ENCODE results near the gene KCNH2.
"Not testable (repeated sequence)": the region's sequence is repeated elsewhere in the genome, so short reads cannot be mapped to it uniquely, and the experiment has no call there.

KCNH2 gene

GRCh38 chr7:150927956-150928344 is 50.2 kb downstream of the KCNH2 start:
- no peak for DNase-seq

DNA sequence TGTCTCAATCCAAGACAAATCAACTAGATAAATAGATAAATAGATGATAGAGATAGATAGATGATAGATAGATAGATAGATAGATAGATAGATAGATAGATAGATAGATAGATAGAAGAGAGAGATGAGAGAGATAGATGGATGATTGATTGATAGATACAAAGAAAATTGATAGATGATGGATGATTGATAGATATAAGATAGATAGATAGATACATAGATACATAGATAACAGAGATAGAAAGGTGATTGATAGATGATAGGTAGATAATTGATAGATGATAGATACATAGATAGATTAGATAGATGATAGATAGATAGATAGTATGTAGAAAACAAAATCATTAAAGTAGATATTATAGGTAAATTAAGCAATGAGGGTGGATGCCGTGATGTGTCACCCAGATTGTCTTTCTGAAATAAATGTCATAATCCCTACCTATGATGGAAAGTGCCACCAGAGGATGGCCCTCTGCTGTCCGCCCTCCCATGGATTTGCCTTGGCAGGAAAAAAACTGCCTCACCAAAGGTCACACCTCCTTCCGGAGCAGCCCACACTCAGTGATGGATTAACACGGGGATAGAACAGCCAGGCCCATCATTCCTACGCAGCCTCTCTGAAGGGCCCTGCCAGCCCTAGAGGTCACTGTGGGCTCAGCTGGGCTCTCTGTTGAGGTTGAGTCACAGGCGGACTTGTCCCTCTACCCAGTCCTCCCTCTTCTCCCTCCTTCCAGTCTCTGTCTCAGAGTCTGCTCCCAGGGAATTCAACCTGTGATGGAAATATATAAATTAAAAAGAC is 50.8 kb downstream of the KCNH2 start:
- DNase-seq = no peak

GRCh38 chr7:150926066-150926465 is 52.1 kb downstream of the KCNH2 start:
- no peak for DNase-seq

GRCh38 chr7:150924369-150924781 is 53.7 kb downstream of the KCNH2 start:
- no peak for DNase-seq

DNA sequence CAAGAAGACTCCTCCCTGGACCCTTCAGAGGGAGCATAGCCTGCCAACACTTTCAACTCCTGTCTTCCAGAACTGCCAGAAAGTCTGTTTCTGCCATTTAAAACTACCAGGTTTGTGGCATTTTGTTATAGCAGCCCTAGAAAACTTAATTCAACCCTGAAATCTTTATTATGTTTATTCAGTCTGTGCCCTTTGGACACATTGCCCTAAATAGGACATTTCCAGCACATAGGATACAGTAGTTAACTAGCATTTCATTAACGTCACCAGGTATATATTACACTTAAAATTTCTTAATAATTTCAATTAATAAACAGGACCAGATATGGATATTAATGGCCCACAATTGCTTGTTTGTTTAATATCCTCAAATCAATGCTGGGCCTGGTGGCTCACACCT is 54.3 kb downstream of the KCNH2 start:
- no peak for DNase-seq

- no peak for DNase-seq
Measured at GRCh38 chr7:150923196-150923595, 54.9 kb downstream of the KCNH2 start.

GRCh38 chr7:150919160-150919559 is 59.0 kb downstream of the KCNH2 start:
- no peak for DNase-seq

DNA sequence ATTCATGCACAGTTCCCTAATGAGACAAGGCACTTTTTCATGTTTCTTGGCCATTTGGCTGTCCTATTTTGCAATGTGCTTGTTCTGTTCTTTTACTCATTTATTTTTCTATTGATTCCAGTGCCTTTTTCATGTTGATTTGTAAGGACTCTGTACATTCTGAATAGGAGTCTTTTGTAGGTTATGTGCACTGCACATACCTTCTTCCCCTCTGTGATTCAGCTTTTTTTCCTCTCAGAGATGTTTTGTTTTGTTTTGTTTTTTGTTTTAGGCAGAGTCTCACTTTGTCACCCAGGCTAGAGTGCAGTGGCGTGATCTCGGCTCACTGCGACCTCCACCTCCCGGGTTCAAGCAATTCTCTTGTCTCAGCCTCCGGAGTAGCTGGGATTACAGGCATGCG is 59.7 kb downstream of the KCNH2 start:
- no peak for DNase-seq

GRCh38 chr7:150917969-150918368 is 60.2 kb downstream of the KCNH2 start:
- no peak for DNase-seq

DNA sequence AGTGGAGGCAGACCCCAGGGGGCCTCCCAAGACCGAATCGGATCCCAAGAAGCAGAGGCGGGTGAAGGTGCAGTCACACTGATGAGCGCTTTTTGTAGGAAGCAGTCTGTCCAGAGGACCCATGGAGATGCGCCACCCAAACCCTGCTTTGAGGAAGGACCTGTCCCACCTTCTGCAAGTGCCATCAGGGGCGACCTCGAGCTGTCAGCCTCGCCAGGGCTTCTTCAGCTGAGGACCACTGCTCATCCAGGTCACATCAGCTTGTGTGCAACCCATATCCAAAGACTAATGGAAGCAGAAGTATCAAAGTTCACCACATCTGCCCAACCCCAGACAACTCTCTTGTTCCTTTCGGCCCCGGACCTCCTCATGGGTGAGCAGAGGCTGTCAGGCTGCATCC is 61.5 kb downstream of the KCNH2 start:
- DNase-seq = no peak

GRCh38 chr7:150914966-150915365 is 63.2 kb downstream of the KCNH2 start:
- no peak for DNase-seq

DNA sequence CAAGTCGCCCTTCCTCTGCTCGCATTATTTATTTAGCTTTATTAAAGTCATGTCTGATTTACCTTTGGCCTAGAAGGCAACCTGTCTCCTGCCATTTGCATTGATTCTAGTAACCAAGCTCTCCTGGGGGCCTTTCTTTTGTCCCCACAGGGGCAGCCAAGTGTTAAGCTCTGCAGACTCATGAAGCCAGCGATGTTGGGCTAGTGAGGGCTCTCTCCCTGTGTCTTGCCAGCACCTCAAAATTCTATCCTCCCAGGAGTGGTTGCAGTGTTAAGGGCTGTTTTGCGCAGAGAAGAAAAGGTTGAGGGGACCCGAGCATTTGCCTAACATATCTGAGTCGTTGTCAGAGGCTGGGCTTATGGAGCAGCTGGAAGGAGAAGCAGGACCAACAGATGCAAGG is 63.9 kb downstream of the KCNH2 start:
- DNase-seq = no peak

GRCh38 chr7:150912427-150912826 is 65.7 kb downstream of the KCNH2 start:
- no peak for DNase-seq

- DNase-seq = no peak
Measured at GRCh38 chr7:150911590-150912267, 66.4 kb downstream of the KCNH2 start.

GRCh38 chr7:150910996-150911422 is 67.1 kb downstream of the KCNH2 start:
- no peak for DNase-seq

- DNase-seq = not testable (repeated sequence)
Measured at GRCh38 chr7:150910305-150910995, 67.7 kb downstream of the KCNH2 start.

- DNase-seq = no peak
Measured at GRCh38 chr7:150909200-150909995, 68.7 kb downstream of the KCNH2 start.

DNA sequence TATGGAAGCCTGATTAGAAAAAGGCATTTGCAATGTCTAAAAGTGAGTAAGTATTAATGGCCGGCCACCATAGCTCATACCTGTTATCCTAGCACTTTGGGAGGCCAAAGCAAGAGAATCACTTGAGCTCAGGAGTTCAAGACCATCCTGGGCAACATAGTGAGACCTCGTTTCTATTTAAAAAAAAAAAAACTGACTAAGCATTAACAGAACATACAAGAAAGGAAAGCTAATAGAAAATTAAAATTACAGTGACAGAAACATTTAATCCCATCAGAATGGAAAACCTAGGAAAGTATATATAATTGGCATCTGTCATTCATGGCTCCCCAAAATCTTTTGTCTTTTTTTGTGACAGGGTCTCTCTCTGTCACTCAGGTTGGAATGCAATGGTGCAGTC is 69.9 kb downstream of the KCNH2 start:
- no peak for DNase-seq

DNA sequence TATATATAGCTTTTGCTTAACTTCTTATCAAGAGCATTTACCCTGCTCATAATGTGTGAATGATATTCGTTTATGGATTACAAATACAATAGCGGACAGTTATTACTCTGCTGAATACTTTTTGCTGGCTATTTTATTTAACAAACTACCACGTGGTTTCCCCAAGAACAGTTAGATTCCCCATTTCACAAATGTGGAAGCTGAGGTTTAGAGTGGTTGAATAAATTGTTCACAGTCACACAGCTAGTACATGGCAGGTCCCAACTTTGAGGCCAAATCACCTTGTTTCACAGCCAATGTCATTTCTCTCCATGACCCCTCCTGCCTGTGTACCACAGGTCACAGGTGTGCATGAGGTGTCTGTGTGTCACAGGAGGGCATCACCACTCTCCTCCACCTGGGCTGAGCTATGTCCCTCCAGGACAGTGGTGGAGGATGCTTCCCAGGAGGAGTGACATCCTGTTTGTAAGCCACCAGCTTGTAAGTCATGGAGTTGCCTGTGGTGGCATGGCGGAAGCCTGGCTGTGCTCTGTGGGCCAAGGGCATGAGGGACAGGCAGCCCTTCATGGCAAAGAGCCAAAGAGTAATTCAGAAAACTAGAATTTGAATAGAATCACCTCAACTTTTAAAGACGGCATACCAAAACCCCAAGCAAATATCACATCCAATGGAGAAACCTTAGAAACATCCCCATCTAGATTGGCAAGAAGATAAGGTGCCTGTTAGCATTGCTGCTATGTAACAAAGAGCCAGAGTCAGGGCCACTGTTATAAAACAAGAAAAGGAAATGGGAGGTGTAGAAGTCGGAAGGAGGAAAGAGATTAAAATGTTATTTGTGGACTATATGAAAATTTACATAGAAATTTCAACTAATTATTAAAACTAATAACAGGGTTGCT is 73.9 kb downstream of the KCNH2 start:
- no peak for DNase-seq

DNA sequence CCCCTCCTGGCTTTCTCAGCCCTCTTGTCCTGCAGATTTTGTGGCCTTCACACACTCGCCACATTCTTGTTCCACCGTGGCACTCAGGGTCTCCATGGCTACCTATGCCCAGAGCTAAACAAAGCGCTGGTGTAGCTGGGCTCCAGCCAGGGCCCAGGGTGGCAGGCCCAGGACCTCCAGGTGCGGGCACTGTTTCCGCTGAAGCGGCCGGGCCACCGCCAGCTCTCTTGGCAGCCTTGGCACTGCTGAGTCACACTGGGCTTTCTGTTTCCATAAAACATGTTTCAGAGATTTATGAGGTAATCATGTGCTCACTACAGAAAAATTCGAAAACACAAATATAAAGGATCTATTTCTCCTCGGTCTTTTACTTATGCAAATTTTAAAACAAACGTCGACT is 74.5 kb downstream of the KCNH2 start:
- DNase-seq = no peak

GRCh38 chr7:150902078-150903033 is 75.8 kb downstream of the KCNH2 start:
- no peak for DNase-seq
